OCI-LY7 (cell line): Measurements from ENCODE around the gene ITGB6. TPM values are rescaled to one million over a fixed set of nuclear protein-coding genes. Genes with fewer than 3 reads are reported as not detected.
A peak's percentile ranks its signal among the peaks of the same experiment; 100 is the strongest.

Experiments used
- BruUV-seq: library from RNA; stranded (reverse); fragments of 400-500 nt; replicated peaks from 2 replicates; lab custom pipeline; 2021; lab: Mats Ljungman, UMichigan
- CTCF ChIA-PET: fragments of 300-600 bp; sonication (Branson Sonifier 250); formaldehyde crosslinking; loops from one replicate; lab custom pipeline; 2022; ENCODE audit warnings: antibody characterized with exemption; ENCODE audit not compliant: unreplicated experiment; lab: Charles Lee
- POLR2A ChIA-PET: fragments of 300-600 bp; sonication (Branson Sonifier 250); formaldehyde crosslinking; loops from one replicate; lab custom pipeline; 2022; ENCODE audit warnings: antibody characterized with exemption; lab: Charles Lee
- DNase-seq: peaks from one replicate; pipeline ENCODE4 v3.0.0-alpha.2; 2015; ENCODE audit warnings: low spot score
- H2AFZ ChIP-seq: fragments of 200-600 bp; sonication (generic), shearing (Covaris generic); 2 replicates; pipeline ENCODE4 v1.6.1; 2014; ENCODE audit warnings: mild to moderate bottlenecking, antibody characterized with exemption, low read length, moderate library complexity
- H3K27ac ChIP-seq: fragments of 200-600 bp; sonication (generic); 2 replicates; pipeline ENCODE4 v1.5.1; 2014; ENCODE audit warnings: mixed run types, low read depth, mild to moderate bottlenecking, moderate library complexity, low read length, inconsistent platforms; ENCODE audit not compliant: poor library complexity, severe bottlenecking
- H3K36me3 ChIP-seq: fragments of 200-600 bp; sonication (generic); 2 replicates; pipeline ENCODE4 v1.6.1; 2014; ENCODE audit warnings: mild to moderate bottlenecking, antibody characterized with exemption, low read length, moderate library complexity, mixed read lengths; ENCODE audit not compliant: insufficient read depth
- H3K4me1 ChIP-seq: fragments of 200-600 bp; sonication (generic); 2 replicates; pipeline ENCODE4 v1.5.1; 2014; ENCODE audit warnings: mild to moderate bottlenecking, low read length; ENCODE audit not compliant: insufficient read depth, poor library complexity, severe bottlenecking
- H3K4me2 ChIP-seq: fragments of 200-600 bp; sonication (generic); 2 replicates; pipeline ENCODE4 v1.6.1; 2014; ENCODE audit warnings: mild to moderate bottlenecking, low read length
- H3K4me3 ChIP-seq: fragments of 200-600 bp; sonication (generic); 2 replicates; pipeline ENCODE4 v1.5.1; 2014; ENCODE audit warnings: mild to moderate bottlenecking, low read depth, low read length; ENCODE audit not compliant: poor library complexity, severe bottlenecking
- H3K79me2 ChIP-seq: fragments of 200-600 bp; sonication (generic); 2 replicates; pipeline ENCODE4 v1.6.1; 2016; ENCODE audit warnings: low read depth, mild to moderate bottlenecking, low read length, moderate library complexity, mixed read lengths; ENCODE audit not compliant: insufficient read depth
- H3K9me2 ChIP-seq: fragments of 200-600 bp; sonication (generic); 2 replicates; pipeline ENCODE4 v1.6.1; 2016; ENCODE audit warnings: mild to moderate bottlenecking, low read length, mixed read lengths; ENCODE audit not compliant: insufficient read depth
- H3K9me3 ChIP-seq: fragments of 200-600 bp; sonication (generic); 2 replicates; pipeline ENCODE4 v1.6.1; 2014; ENCODE audit warnings: mild to moderate bottlenecking, mixed run types, low read length, mixed read lengths
- H4K20me1 ChIP-seq: fragments of 200-600 bp; sonication (generic); 2 replicates; pipeline ENCODE4 v1.6.1; 2014; ENCODE audit warnings: mild to moderate bottlenecking, antibody characterized with exemption, low read length, moderate library complexity, mixed read lengths; ENCODE audit not compliant: insufficient read depth
- EZH2phosphoT487 ChIP-seq: fragments of 200-600 bp; sonication (generic); IDR thresholded peaks from 2 replicates; pipeline ENCODE4 v1.6.1; 2018; ENCODE audit warnings: low read depth, borderline replicate concordance, mild to moderate bottlenecking, mixed run types, antibody characterized with exemption, low read length, moderate library complexity, mixed read lengths
- intact Hi-C: fragments of 100-400 bp; cut with micrococcal nuclease; formaldehyde crosslinking; loops from one replicate; pipeline ENCODE4 v1.10.0; 2022; ENCODE audit not compliant: unreplicated experiment
- total RNA-seq, 2 experiments: library from RNA; depleted of rRNA in 1 of 2; stranded (reverse); fragments of >200 nt in 1 of 2; shearing (Covaris generic) in 1 of 2; gene quantifications; 2 replicates each; pipeline ENCODE4 v1.2.3, GENCODE V29; 2014 to 2022
- TF ChIP-seq, protein P1 (sequence below): fragments of 200-600 bp; sonication (generic); conservative IDR thresholded peaks from 2 replicates; pipeline ENCODE4 v1.5.1; 2014; ENCODE audit warnings: mild to moderate bottlenecking, antibody characterized with exemption, low read length, moderate library complexity, mixed read lengths

The ITGB6 gene
- total RNA-seq, 2 experiments from 2014 or later: not detected

DNA sequence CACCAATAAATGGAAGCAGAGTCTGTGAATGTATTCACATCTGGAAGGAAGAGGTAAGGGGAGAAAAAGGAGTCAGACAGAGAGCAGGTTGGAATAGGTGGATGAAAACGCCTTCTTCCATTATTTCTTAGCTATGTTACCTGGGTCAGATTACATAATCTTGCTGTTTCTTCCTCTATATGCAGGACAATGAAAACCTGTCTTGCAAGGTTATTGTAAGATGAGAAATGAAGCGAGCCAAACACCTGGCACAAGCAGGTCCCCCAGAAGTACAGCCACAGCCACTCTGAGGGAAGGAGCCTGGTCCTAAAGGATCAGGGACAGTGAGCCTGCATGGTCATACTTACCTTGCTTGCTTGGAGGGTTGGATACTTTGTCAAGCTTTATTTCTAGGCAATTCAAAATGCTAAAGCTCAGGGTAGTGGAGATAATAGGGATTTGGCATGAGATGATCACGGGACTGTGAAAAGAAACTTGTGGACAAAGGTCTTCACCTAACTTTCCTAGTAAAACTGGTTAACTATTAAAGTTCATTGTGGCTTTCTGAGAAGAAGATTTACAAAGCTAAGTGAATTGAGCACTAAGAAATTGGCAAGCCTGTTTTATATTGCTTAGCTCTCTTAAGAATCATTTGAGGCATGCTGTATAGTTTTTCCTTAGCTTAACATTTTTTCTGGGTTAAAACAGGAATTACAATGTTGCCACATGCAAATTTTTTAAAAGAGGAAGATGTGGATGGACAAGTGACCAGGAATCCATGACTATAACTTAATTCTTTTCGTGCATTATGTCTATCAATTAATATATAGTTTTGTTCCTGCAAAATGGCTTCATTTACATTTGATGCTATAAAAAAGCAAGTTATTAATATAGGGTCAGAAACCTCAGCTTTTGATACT is 121.9 kb downstream of the ITGB6 start:
- no peaks in the 10 kb centered on the region for H3K9me3 ChIP-seq
- BruUV-seq: no TSS peak
- intact Hi-C loops: no loop called here
- H3K79me2 ChIP-seq: no peaks in the 10 kb centered on the region
- H3K4me1 ChIP-seq: no peaks in the 10 kb centered on the region
- no peaks in the 10 kb centered on the region for H3K36me3 ChIP-seq
- no peak for DNase-seq
- TF ChIP-seq, protein P1, sequence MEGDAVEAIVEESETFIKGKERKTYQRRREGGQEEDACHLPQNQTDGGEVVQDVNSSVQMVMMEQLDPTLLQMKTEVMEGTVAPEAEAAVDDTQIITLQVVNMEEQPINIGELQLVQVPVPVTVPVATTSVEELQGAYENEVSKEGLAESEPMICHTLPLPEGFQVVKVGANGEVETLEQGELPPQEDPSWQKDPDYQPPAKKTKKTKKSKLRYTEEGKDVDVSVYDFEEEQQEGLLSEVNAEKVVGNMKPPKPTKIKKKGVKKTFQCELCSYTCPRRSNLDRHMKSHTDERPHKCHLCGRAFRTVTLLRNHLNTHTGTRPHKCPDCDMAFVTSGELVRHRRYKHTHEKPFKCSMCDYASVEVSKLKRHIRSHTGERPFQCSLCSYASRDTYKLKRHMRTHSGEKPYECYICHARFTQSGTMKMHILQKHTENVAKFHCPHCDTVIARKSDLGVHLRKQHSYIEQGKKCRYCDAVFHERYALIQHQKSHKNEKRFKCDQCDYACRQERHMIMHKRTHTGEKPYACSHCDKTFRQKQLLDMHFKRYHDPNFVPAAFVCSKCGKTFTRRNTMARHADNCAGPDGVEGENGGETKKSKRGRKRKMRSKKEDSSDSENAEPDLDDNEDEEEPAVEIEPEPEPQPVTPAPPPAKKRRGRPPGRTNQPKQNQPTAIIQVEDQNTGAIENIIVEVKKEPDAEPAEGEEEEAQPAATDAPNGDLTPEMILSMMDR: no peak
- TF ChIP-seq EZH2phosphoT487: no peak
- no peak overlapping the region for H3K4me3 ChIP-seq
- ChIA-PET CTCF (no interaction called here), POLR2A (interaction anchor here (0.5 to 1.5 kb wide), 9 partner anchors 8 to 892 kb away, joined by 3 to 4 read pairs (median 3); no protein-coding TSS in a partner anchor)
- H4K20me1 ChIP-seq: no peaks in the 10 kb centered on the region
- H3K9me2 ChIP-seq: no peaks in the 10 kb centered on the region
- H2AFZ ChIP-seq: no peak overlapping the region
- no peak overlapping the region for H3K4me2 ChIP-seq
- no peak overlapping the region for H3K27ac ChIP-seq

DNA sequence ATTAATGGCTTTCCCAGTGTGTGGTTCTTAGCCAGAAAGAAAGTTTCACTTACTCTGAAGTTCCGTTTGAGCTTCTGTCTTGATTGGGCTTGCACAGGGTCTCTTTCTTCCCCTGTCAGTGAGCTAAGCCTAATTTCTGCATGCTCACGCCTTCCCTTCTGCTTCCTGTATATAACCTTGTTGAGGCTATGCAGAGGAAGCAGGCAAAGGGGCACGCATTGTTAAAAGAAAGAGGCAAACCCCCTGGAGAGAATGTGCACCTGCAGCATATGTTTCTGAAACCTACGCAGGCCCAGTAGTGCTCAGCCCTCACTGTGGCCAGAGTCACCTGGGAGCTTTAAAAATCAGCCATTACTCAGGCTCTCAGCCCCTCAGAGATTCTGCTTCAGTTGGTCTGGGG is 123.2 kb downstream of the ITGB6 start:
- H3K9me3 ChIP-seq: no peaks in the 10 kb centered on the region
- peak; percentile 22 for DNase-seq
- ChIA-PET CTCF (interaction anchor here (0.5 to 1.2 kb wide), 2 partner anchors 17 to 33 kb away, joined by 3 read pairs; no protein-coding TSS in a partner anchor), POLR2A (interaction anchor here (0.6 to 1.5 kb wide), 8 partner anchors 10 to 813 kb away, joined by 3 to 4 read pairs (median 3); no protein-coding TSS in a partner anchor)
- H3K79me2 ChIP-seq: no peaks in the 10 kb centered on the region
- intact Hi-C loops: no loop called here
- H3K9me2 ChIP-seq: no peaks in the 10 kb centered on the region
- no peak overlapping the region for H3K4me2 ChIP-seq
- no peak overlapping the region for H2AFZ ChIP-seq
- TF ChIP-seq, protein P1: no peak
- no peak for TF ChIP-seq EZH2phosphoT487
- no peaks in the 10 kb centered on the region for H4K20me1 ChIP-seq
- H3K27ac ChIP-seq: no peak overlapping the region
- no peak overlapping the region for H3K4me3 ChIP-seq
- no peaks in the 10 kb centered on the region for H3K4me1 ChIP-seq
- no peaks in the 10 kb centered on the region for H3K36me3 ChIP-seq
- BruUV-seq: no TSS peak
